GM18499 (cell line): Measurements from ENCODE around the gene PCDHGB6.
"Not testable (repeated sequence)": the region's sequence is repeated elsewhere in the genome, so short reads cannot be mapped to it uniquely, and the experiment has no call there.

Experiments used
- ATAC-seq: cut with Tn5 transposase; IDR thresholded peaks from one replicate; pipeline ENCODE4 v1.9.1; 2021; ENCODE audit warnings: moderate number of reproducible peaks; ENCODE audit not compliant: insufficient read depth, unreplicated experiment

PCDHGB6 gene

GRCh38 chr5:141387557-141388311, 20.1 kb upstream of the PCDHGB6 start, which contains the start of gene PCDHGB4:
Gene PCDHGB4 (plus strand): TSS chr5:141387698. CDS start chr5:141387885, 187 bp downstream.
- not testable (repeated sequence) for ATAC-seq

- ATAC-seq, result no peak
Observed at GRCh38 chr5:141388661-141389060, 19.2 kb upstream of the PCDHGB6 start.

GRCh38 chr5:141389153-141390042, 18.4 kb upstream of the PCDHGB6 start:
- ATAC-seq, result no peak

GRCh38 chr5:141392429-141393198, 15.2 kb upstream of the PCDHGB6 start, which contains the start of gene PCDHGA8:
Gene PCDHGA8 (plus strand): TSS chr5:141392633. CDS start chr5:141392814, 181 bp downstream.
- ATAC-seq, result no peak

GRCh38 chr5:141393267-141393666, 14.6 kb upstream of the PCDHGB6 start:
- no peak for ATAC-seq

- ATAC-seq, result not testable (repeated sequence)
Observed at GRCh38 chr5:141394401-141395187, 13.2 kb upstream of the PCDHGB6 start.

- ATAC-seq, result peak; percentile 78
Observed at GRCh38 chr5:141397756-141398551, 9.9 kb upstream of the PCDHGB6 start, which contains the start of gene PCDHGB5. Gene PCDHGB5 (plus strand): TSS chr5:141397947. CDS start chr5:141398128, 181 bp downstream.

GRCh38 chr5:141398608-141399007, 9.2 kb upstream of the PCDHGB6 start:
- ATAC-seq, result no peak

GRCh38 chr5:141399555-141400258, 8.1 kb upstream of the PCDHGB6 start:
- ATAC-seq, result no peak

- no peak for ATAC-seq
Observed at GRCh38 chr5:141402553-141403243, 5.1 kb upstream of the PCDHGB6 start, which contains the start of gene PCDHGA9. Gene PCDHGA9 (plus strand): TSS chr5:141402778. CDS start chr5:141402953, 175 bp downstream.

GRCh38 chr5:141403387-141403786, 4.4 kb upstream of the PCDHGB6 start:
- no peak for ATAC-seq

GRCh38 chr5:141409598-141410306, 1.9 kb downstream of the PCDHGB6 start:
- ATAC-seq, result no peak

GRCh38 chr5:141411575-141411974, 3.8 kb downstream of the PCDHGB6 start:
- no peak for ATAC-seq

- ATAC-seq, result no peak
Observed at GRCh38 chr5:141412854-141413539, 5.2 kb downstream of the PCDHGB6 start, which contains the start of gene PCDHGA10. Gene PCDHGA10 (plus strand): TSS chr5:141412987. CDS start chr5:141413176, 189 bp downstream.

- ATAC-seq, result no peak
Observed at GRCh38 chr5:141413540-141414069, 5.8 kb downstream of the PCDHGB6 start.
